A172 (cell line): ENCODE results near the gene CACNA1I. TPM values are rescaled to one million over a fixed set of nuclear protein-coding genes. Genes with fewer than 3 reads are reported as not detected.

Experiments
- DNase-seq: peaks from one replicate; pipeline ENCODE4 v3.0.0-alpha.2; 2015; ENCODE audit warnings: low spot score
- total RNA-seq: library from RNA; depleted of rRNA; stranded (reverse); fragments of >200 nt; shearing (Covaris generic); gene quantifications from 2 replicates; pipeline ENCODE4 v1.2.3, GENCODE V29; 2014

The CACNA1I gene
- total RNA-seq, 1 experiment from 2014 or later: 0.02 TPM

- DNase-seq: no peak
Measured at GRCh38 chr22:39568278-39568981, 2.1 kb upstream of the CACNA1I start.

GRCh38 chr22:39569066-39569465 lies 1.5 kb upstream of the CACNA1I start:
- DNase-seq: no peak

GRCh38 chr22:39570226-39570625 lies 327 bp upstream of the CACNA1I start:
- no peak for DNase-seq

GRCh38 chr22:39571538-39571937 lies 985 bp downstream of the CACNA1I start:
- DNase-seq: no peak

GRCh38 chr22:39574779-39575551 lies 4.4 kb downstream of the CACNA1I start:
- peak; percentile 74 for DNase-seq

GRCh38 chr22:39575552-39575825 lies 4.9 kb downstream of the CACNA1I start:
- DNase-seq: no peak

GRCh38 chr22:39576027-39576426 lies 5.5 kb downstream of the CACNA1I start:
- no peak for DNase-seq

GRCh38 chr22:39577366-39577765 lies 6.8 kb downstream of the CACNA1I start:
- no peak for DNase-seq

- DNase-seq: no peak
Measured at GRCh38 chr22:39577900-39578299, 7.3 kb downstream of the CACNA1I start.

GRCh38 chr22:39580006-39580441 lies 9.5 kb downstream of the CACNA1I start:
- DNase-seq: no peak

GRCh38 chr22:39580795-39581194 lies 10.2 kb downstream of the CACNA1I start:
- no peak for DNase-seq

GRCh38 chr22:39581303-39581702 lies 10.8 kb downstream of the CACNA1I start:
- no peak for DNase-seq

GRCh38 chr22:39583066-39583667 lies 12.6 kb downstream of the CACNA1I start:
- DNase-seq: no peak

- no peak for DNase-seq
Measured at GRCh38 chr22:39589875-39590274, 19.3 kb downstream of the CACNA1I start.

- peak; percentile 85 for DNase-seq
Measured at GRCh38 chr22:39592081-39593065, 21.8 kb downstream of the CACNA1I start.

GRCh38 chr22:39593066-39593930 lies 22.7 kb downstream of the CACNA1I start:
- DNase-seq: peak; percentile 11

GRCh38 chr22:39593931-39594285 lies 23.4 kb downstream of the CACNA1I start:
- no peak for DNase-seq

- no peak for DNase-seq
Measured at GRCh38 chr22:39594411-39594810, 23.9 kb downstream of the CACNA1I start.

GRCh38 chr22:39595622-39596172 lies 25.1 kb downstream of the CACNA1I start:
- DNase-seq: no peak

GRCh38 chr22:39596601-39597000 lies 26.0 kb downstream of the CACNA1I start:
- no peak for DNase-seq
